ENCODE results near the gene GRIN2A.

DNA sequence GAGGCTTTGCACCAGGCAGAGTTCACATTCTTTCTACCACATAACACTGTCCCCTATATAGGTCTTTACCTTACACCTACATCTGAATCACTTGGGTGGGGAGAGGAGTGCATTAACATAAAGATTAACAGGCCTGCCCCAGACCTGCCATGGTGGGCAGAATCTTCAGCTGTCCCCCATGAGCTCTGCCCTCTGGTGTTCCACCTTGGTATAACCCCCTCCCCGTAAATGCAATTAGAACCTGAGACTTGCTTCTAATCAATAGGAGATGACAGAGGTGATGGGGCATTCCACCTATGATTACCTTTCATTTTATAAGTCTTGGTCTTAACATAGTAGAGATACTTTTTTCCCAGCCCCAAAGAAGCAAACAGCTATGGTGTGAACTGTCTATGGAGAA, 20.4 kb upstream of the GRIN2A start:
- TF ChIP-seq, protein P1, sequence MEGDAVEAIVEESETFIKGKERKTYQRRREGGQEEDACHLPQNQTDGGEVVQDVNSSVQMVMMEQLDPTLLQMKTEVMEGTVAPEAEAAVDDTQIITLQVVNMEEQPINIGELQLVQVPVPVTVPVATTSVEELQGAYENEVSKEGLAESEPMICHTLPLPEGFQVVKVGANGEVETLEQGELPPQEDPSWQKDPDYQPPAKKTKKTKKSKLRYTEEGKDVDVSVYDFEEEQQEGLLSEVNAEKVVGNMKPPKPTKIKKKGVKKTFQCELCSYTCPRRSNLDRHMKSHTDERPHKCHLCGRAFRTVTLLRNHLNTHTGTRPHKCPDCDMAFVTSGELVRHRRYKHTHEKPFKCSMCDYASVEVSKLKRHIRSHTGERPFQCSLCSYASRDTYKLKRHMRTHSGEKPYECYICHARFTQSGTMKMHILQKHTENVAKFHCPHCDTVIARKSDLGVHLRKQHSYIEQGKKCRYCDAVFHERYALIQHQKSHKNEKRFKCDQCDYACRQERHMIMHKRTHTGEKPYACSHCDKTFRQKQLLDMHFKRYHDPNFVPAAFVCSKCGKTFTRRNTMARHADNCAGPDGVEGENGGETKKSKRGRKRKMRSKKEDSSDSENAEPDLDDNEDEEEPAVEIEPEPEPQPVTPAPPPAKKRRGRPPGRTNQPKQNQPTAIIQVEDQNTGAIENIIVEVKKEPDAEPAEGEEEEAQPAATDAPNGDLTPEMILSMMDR (conservative IDR thresholded peaks at IDR 0.05), result peak; percentile 18; the same call in 1 of the 2 replicates
- TF ChIP-seq ZFX (IDR thresholded peaks at IDR 0.05), result no peak

Measured in C4-2B (cell line).